K562 (cell line): ENCODE measurements around the gene LTA4H. TPM values are rescaled to one million over a fixed set of nuclear protein-coding genes. Genes with fewer than 3 reads are reported as not detected.
"Not testable (repeated sequence)": the region's sequence is repeated elsewhere in the genome, so short reads cannot be mapped to it uniquely, and the experiment has no call there.

Experiments
- ATAC-seq: fragments of 200-7000 bp; cut with Tn5 transposase; 3 replicates; pipeline ENCODE4 v1.9.1; 2020; ENCODE audit warnings: moderate library complexity
- BruUV-seq: library from RNA; stranded (reverse); fragments of 400-500 nt; replicated peaks from 2 replicates; lab custom pipeline; 2021; lab: Mats Ljungman, UMichigan
- CTCF ChIA-PET: fragments of 300-600 bp; formaldehyde crosslinking; extraction: SDS; loops from one replicate; lab custom pipeline; 2021; ENCODE audit warnings: low intra/inter-chr PET ratio; lab: Yijun Ruan, JAX
- POLR2A ChIA-PET: fragments of 300-600, 350-650 bp; sonication (Branson Sonifier 250); formaldehyde crosslinking; extraction: SDS; loops from one replicate; lab custom pipeline; 2021; ENCODE audit warnings: antibody characterized with exemption, inconsistent platforms; lab: Yijun Ruan, JAX
- DNase-seq, 4 experiments: peaks; one replicate each; pipeline versions ENCODE4 v3.0.0 to v3.0.0-alpha.2; 2011 to 2018; ENCODE audit warnings: low spot score in 3 of 4, mixed read lengths in 3 of 4; ENCODE audit errors: extremely low read depth in 1 of 4
- FAIRE-seq: peaks from 2 replicates; lab custom pipeline; 2011; peaks lifted over from hg19 to GRCh38; lab: Jason Lieb, UNC
- H2AFZ ChIP-seq: 2 replicates; pipeline ENCODE4 v1.6.0; 2011; ENCODE audit warnings: low read depth, low read length, control low read depth, inconsistent platforms
- H3K27ac ChIP-seq: fragments of 200-600 bp; 3 replicates; pipeline ENCODE4 v1.8.0; 2011; ENCODE audit warnings: low read depth, mild to moderate bottlenecking, control low read depth, inconsistent platforms, low read length, moderate library complexity, mixed read lengths; ENCODE audit errors: extremely low read depth
- H3K27me3 ChIP-seq, 2 experiments: fragments of 300-600 bp in 1 of 2; 2 replicates in 1 of 2; 3 replicates in 1 of 2; pipeline versions ENCODE4 v1.6.0 to v1.8.0; 2011; ENCODE audit warnings: inconsistent platforms in 2 of 2, low read length in 2 of 2, mild to moderate bottlenecking in 1 of 2, mixed read lengths in 1 of 2, moderate library complexity in 1 of 2; ENCODE audit not compliant: control insufficient read depth in 2 of 2, insufficient read depth in 2 of 2
- H3K36me3 ChIP-seq: fragments of 300-600 bp; 3 replicates; pipeline ENCODE4 v1.8.0; 2011; ENCODE audit warnings: mild to moderate bottlenecking, low read length, inconsistent platforms; ENCODE audit not compliant: control insufficient read depth, insufficient read depth
- H3K4me1 ChIP-seq, 2 experiments: fragments of 200-600 bp in 1 of 2; replicated peaks in 1 of 2; 2 replicates in 1 of 2; 3 replicates in 1 of 2; pipeline versions ENCODE4 v1.5.1 to v1.8.0; 2011; ENCODE audit warnings: inconsistent platforms in 2 of 2, low read length in 2 of 2, mild to moderate bottlenecking in 1 of 2, mixed read lengths in 1 of 2, moderate library complexity in 1 of 2; ENCODE audit not compliant: control insufficient read depth in 2 of 2, insufficient read depth in 2 of 2
- H3K4me2 ChIP-seq: 2 replicates; pipeline ENCODE4 v1.6.1; 2011; ENCODE audit warnings: low read length, control low read depth, inconsistent platforms, mixed read lengths; ENCODE audit not compliant: insufficient read depth
- H3K4me3 ChIP-seq: fragments of 200-600 bp; sonication (generic), shearing (Covaris generic); 2 replicates; pipeline ENCODE4 v1.5.1; 2016; ENCODE audit warnings: control low read depth, inconsistent platforms
- H3K79me2 ChIP-seq: fragments of 200-600 bp; 3 replicates; pipeline ENCODE4 v1.8.0; 2011; ENCODE audit warnings: low read length, inconsistent platforms; ENCODE audit not compliant: control insufficient read depth, insufficient read depth
- H3K9ac ChIP-seq, 2 experiments: 2 replicates each; pipeline versions ENCODE4 v1.6.0 to v1.6.1; 2011; ENCODE audit warnings: low read depth in 2 of 2, low read length in 2 of 2, control low read depth in 1 of 2, inconsistent platforms in 1 of 2, mild to moderate bottlenecking in 1 of 2, mixed read lengths in 1 of 2; ENCODE audit not compliant: insufficient read depth in 1 of 2
- H3K9me1 ChIP-seq: one replicate; pipeline ENCODE4 v1.6.0; 2011; ENCODE audit warnings: inconsistent platforms, mild to moderate bottlenecking, low read length, moderate library complexity; ENCODE audit not compliant: control insufficient read depth, insufficient read depth
- H3K9me3 ChIP-seq: replicated peaks from 2 replicates; pipeline ENCODE4 v1.5.1; 2011; ENCODE audit warnings: low read depth, low read length, inconsistent platforms; ENCODE audit not compliant: control insufficient read depth, insufficient read depth
- H4K20me1 ChIP-seq: replicated peaks from 2 replicates; pipeline ENCODE4 v1.6.1; 2011; ENCODE audit warnings: low read length, inconsistent platforms, mixed read lengths; ENCODE audit not compliant: control insufficient read depth, insufficient read depth
- BHLHE40 ChIP-seq: IDR thresholded peaks from 2 replicates; pipeline ENCODE4 v1.6.1; 2011; ENCODE audit warnings: low read length, improper control_type of control experiment
- HCFC1 ChIP-seq: IDR thresholded peaks from 2 replicates; pipeline ENCODE4 v1.6.1; 2012; ENCODE audit warnings: low read depth, low read length, improper control_type of control experiment
- MYNN ChIP-seq, 2 experiments: sonication (generic); formaldehyde crosslinking in 1 of 2; IDR thresholded peaks; 2 replicates each; pipeline versions ENCODE4 v1.5.0 to v1.6.1; 2016 to 2020; ENCODE audit warnings: antibody characterized with exemption in 1 of 2, missing genetic modification reagents in 1 of 2
- NCOA1 ChIP-seq: fragments of 450-650 bp; IDR thresholded peaks from 2 replicates; pipeline ENCODE4 v1.6.1; 2016; ENCODE audit warnings: low read depth
- PURB ChIP-seq: sonication (generic); formaldehyde crosslinking; IDR thresholded peaks from 2 replicates; pipeline ENCODE4 v1.9.0; 2021; ENCODE audit warnings: low read depth, mild to moderate bottlenecking, missing genetic modification reagents
- ZFP91 ChIP-seq: sonication (generic); formaldehyde crosslinking; IDR thresholded peaks from 2 replicates; pipeline ENCODE4 v1.8.0; 2022; ENCODE audit warnings: mild to moderate bottlenecking, missing genetic modification reagents
- ZNF699 ChIP-seq: fragments of 250-450 bp; sonication (Bioruptor Pico); IDR thresholded peaks from 2 replicates; pipeline ENCODE4 v1.8.0; 2021; ENCODE audit warnings: mild to moderate bottlenecking, moderate library complexity; ENCODE audit not compliant: insufficient replicate concordance
- WGBS: fragments of 100-300 bp; shearing (Covaris generic); methylation state at CpG from one replicate; pipeline ENCODE4 v1.1.6; 2016; ENCODE audit warnings: low coverage, mixed read lengths; ENCODE audit not compliant: insufficient coverage; ENCODE audit errors: missing lambda C conversion rate; 5-methylcytosine and 5-hydroxymethylcytosine counted together
- in situ Hi-C: fragments of 300-500 bp; cut with MboI; formaldehyde crosslinking; loops from 4 replicates; pipeline ENCODE4 v1.15.0; 2018; ENCODE audit warnings: inconsistent platforms, mixed read lengths
- intact Hi-C: fragments of 100-400 bp; cut with micrococcal nuclease; formaldehyde crosslinking; loops from 2 replicates; pipeline ENCODE4 v1.14.2; 2022
- polyA plus RNA-seq, 8 experiments: library from polyadenylated mRNA; depleted of rRNA in 4 of 8; stranded (reverse) in 5 of 8; unstranded in 3 of 8; fragments of >200 nt; fragmentation: Nextera tagmentation in 2 of 8; fragmentation: Illumina TruSeq in 1 of 8; extraction: Ambion mirVana in 2 of 8; extraction: Trizol in 1 of 8; gene quantifications; 2 replicates each; pipeline versions ENCODE4 v1.2.1 to v1.2.3, GENCODE V29; 2011 to 2014; ENCODE audit warnings: inconsistent platforms in 1 of 8, missing spikeins in 1 of 8
- total RNA-seq, 7 experiments: library from RNA; depleted of rRNA in 6 of 7; stranded (reverse); fragments of >200 nt in 6 of 7; fragmentation: Illumina TruSeq in 2 of 7; extraction: Trizol in 2 of 7; gene quantifications; 2 replicates each; pipeline versions ENCODE4 v1.2.1 to v1.2.3, GENCODE V29; 2011 to 2021; ENCODE audit warnings: low replicate concordance in 1 of 7

The LTA4H gene
- total and polyA plus RNA-seq, 9 of the 15 experiments (the other 6 are each of a cell fraction or from before 2014, with no cell fraction given) = 25.2 to 58.1 (median 40.5) TPM

GRCh38 chr12:95969116-95969515, 66.3 kb downstream of the LTA4H start:
- H2AFZ ChIP-seq, H3K27ac ChIP-seq, H3K36me3 ChIP-seq, H3K9ac ChIP-seq, in situ Hi-C loops, BruUV-seq, DNase-seq, H3K79me2 ChIP-seq, H3K4me3 ChIP-seq, FAIRE-seq, CTCF ChIA-PET, ATAC-seq, H4K20me1 ChIP-seq, H3K9me3 ChIP-seq, intact Hi-C loops, H3K4me1 ChIP-seq, H3K9me1 ChIP-seq, H3K4me2 ChIP-seq, H3K27me3 ChIP-seq: not testable (repeated sequence)
- POLR2A ChIA-PET = interaction anchor here (0.7 kb wide), 1 partner anchor 40 kb away, joined by 3 read pairs; no protein-coding TSS in a partner anchor
- WGBS = 10% methylated on average over 13 of the region's 28 CpGs

- in situ Hi-C loops (no loop called here), intact Hi-C loops (no loop called here)
- no peaks in the 10 kb centered on the region for H3K9me3 ChIP-seq
- no peak overlapping the region for H2AFZ ChIP-seq
- no peaks in the 10 kb centered on the region for H4K20me1 ChIP-seq
- CTCF ChIA-PET = no interaction called here
- TF ChIP-seq MYNN (IDR thresholded peaks at IDR 0.05) (no peak), MYNN (CRISPR knock-in tag; IDR thresholded peaks at IDR 0.05) (no peak), NCOA1 (no peak), BHLHE40 (no peak), HCFC1 (no peak), ZFP91 (no peak), ZNF699 (CRISPR knock-in tag) (no peak), PURB (CRISPR knock-in tag) (no peak)
- H3K27ac ChIP-seq = no peak overlapping the region
- no peak for FAIRE-seq
- peaks cover 5 to 9% of the 10 kb centered on the region in 2 experiments; a peak in 3 of 5 replicates for H3K27me3 ChIP-seq
- H3K36me3 ChIP-seq = no peaks in the 10 kb centered on the region
- no peak overlapping the region for H3K4me2 ChIP-seq
- H3K4me1 ChIP-seq = no peaks in the 10 kb centered on the region; a peak in 1 of 5 replicates
- no peaks in the 10 kb centered on the region for H3K79me2 ChIP-seq
- DNase-seq = no peak
- BruUV-seq = no TSS peak
- no peaks in the 10 kb centered on the region for H3K9me1 ChIP-seq
- no peak overlapping the region for H3K9ac ChIP-seq
- POLR2A ChIA-PET = no interaction called here
- ATAC-seq = no peak
- WGBS = 0% methylated on average over 2 of the region's 2 CpGs
- no peak overlapping the region for H3K4me3 ChIP-seq
Measured at GRCh38 chr12:95967301-95967700, 68.1 kb downstream of the LTA4H start.
